MM.1S (cell line): ENCODE measurements around the gene TXLNA.

Source experiments
- DNase-seq: peaks from one replicate; pipeline ENCODE4 v3.0.0-alpha.2; 2015
- H2AFZ ChIP-seq: fragments of 300-600 bp; sonication (generic); 2 replicates; pipeline ENCODE4 v1.6.0; 2016; ENCODE audit warnings: antibody characterized with exemption, low read length
- H3F3A ChIP-seq: fragments of 300-600 bp; sonication (generic); 2 replicates; pipeline ENCODE4 v1.6.1; 2016; ENCODE audit warnings: mild to moderate bottlenecking, antibody characterized with exemption, low read length, moderate library complexity, mixed read lengths; ENCODE audit not compliant: insufficient read depth
- H3K27ac ChIP-seq: fragments of 300-600 bp; sonication (generic); 2 replicates; pipeline ENCODE4 v1.5.1; 2016; ENCODE audit warnings: mild to moderate bottlenecking, low read length
- H3K27me3 ChIP-seq: fragments of 300-600 bp; sonication (generic); replicated peaks from 2 replicates; pipeline ENCODE4 v1.6.0; 2016; ENCODE audit warnings: low read length; ENCODE audit not compliant: insufficient read depth
- H3K36me3 ChIP-seq: fragments of 300-600 bp; sonication (generic); replicated peaks from 2 replicates; pipeline ENCODE4 v1.6.1; 2016; ENCODE audit warnings: mild to moderate bottlenecking, low read length, mixed read lengths; ENCODE audit not compliant: insufficient read depth
- H3K4me1 ChIP-seq: fragments of 300-600 bp; sonication (generic); 2 replicates; pipeline ENCODE4 v1.6.1; 2016; ENCODE audit warnings: low read length, mixed read lengths
- H3K4me2 ChIP-seq: fragments of 300-600 bp; sonication (generic); 2 replicates; pipeline ENCODE4 v1.6.0; 2016; ENCODE audit warnings: low read depth, low read length
- H3K4me3 ChIP-seq: fragments of 300-600 bp; sonication (generic); 2 replicates; pipeline ENCODE4 v1.5.1; 2016; ENCODE audit warnings: low read length, mixed read lengths
- H3K79me2 ChIP-seq: fragments of 300-600 bp; sonication (generic); 2 replicates; pipeline ENCODE4 v1.6.1; 2016; ENCODE audit warnings: mixed run types, low read length, mixed read lengths
- H3K9ac ChIP-seq: fragments of 300-600 bp; sonication (generic); 2 replicates; pipeline ENCODE4 v1.6.1; 2016; ENCODE audit warnings: low read length, mixed read lengths
- H3K9me2 ChIP-seq: fragments of 300-600 bp; sonication (generic); replicated peaks from 2 replicates; pipeline ENCODE4 v1.6.1; 2016; ENCODE audit warnings: mild to moderate bottlenecking, low read length, mixed read lengths; ENCODE audit not compliant: insufficient read depth
- H3K9me3 ChIP-seq: fragments of 300-600 bp; sonication (generic); replicated peaks from 2 replicates; pipeline ENCODE4 v1.6.1; 2016; ENCODE audit warnings: mild to moderate bottlenecking, low read length, mixed read lengths; ENCODE audit not compliant: insufficient read depth
- H4K20me1 ChIP-seq: fragments of 300-600 bp; sonication (generic); 2 replicates; pipeline ENCODE4 v1.6.1; 2016; ENCODE audit warnings: mild to moderate bottlenecking, low read length, moderate library complexity, mixed read lengths; ENCODE audit not compliant: insufficient read depth
- EZH2 ChIP-seq: fragments of 300-600 bp; sonication (generic); optimal IDR thresholded peaks from 2 replicates; pipeline ENCODE3; 2017; ENCODE audit warnings: low read depth, mild to moderate bottlenecking, antibody characterized with exemption, low read length, mixed read lengths
- EZH2phosphoT487 ChIP-seq: fragments of 300-600 bp; sonication (generic); IDR thresholded peaks from 2 replicates; pipeline ENCODE4 v1.6.1; 2018; ENCODE audit warnings: antibody characterized with exemption, low read length
- TF ChIP-seq, protein P1 (sequence below): fragments of 300-600 bp; sonication (generic); IDR thresholded peaks from 2 replicates; pipeline ENCODE4 v1.5.1; 2016; ENCODE audit warnings: antibody characterized with exemption, low read length, mixed read lengths

The TXLNA gene

DNA sequence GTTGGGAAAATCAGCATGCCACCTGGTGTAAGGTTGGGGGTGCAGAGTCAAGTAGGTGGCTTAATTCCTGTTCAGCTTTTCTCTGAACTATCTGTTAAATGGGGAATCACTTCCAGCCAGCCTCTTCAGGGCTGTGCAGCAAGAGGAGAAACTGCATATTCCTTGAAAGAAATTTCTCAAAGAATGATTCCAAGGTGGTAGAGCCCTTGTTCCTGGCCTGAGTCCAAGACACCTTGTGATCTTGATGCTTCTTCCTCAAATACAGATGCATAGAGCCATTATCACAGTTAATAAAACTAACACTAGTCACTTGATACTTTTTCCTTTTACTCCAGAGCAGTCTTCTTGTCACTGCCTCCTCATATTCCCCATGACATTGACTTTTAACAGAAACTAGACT, 5.2 kb downstream of the TXLNA start:
- Histone ChIP-seq H3K79me2 (peaks cover 73% of the 10 kb centered on the region), H3K4me1 (peaks cover 8% of the 10 kb centered on the region; the same call in 1 of the 2 replicates), H3K27ac (no peak overlapping the region), H4K20me1 (no peaks in the 10 kb centered on the region), H2AFZ (no peak overlapping the region), H3K9ac (no peak overlapping the region), H3K36me3 (peaks cover 26% of the 10 kb centered on the region), H3K4me2 (no peak overlapping the region), H3K4me3 (no peak overlapping the region), H3K9me2 (no peaks in the 10 kb centered on the region), H3K27me3 (no peaks in the 10 kb centered on the region), H3K9me3 (no peaks in the 10 kb centered on the region), H3F3A (peaks cover 4% of the 10 kb centered on the region; the same call in 1 of the 2 replicates)
- TF ChIP-seq, protein P1, sequence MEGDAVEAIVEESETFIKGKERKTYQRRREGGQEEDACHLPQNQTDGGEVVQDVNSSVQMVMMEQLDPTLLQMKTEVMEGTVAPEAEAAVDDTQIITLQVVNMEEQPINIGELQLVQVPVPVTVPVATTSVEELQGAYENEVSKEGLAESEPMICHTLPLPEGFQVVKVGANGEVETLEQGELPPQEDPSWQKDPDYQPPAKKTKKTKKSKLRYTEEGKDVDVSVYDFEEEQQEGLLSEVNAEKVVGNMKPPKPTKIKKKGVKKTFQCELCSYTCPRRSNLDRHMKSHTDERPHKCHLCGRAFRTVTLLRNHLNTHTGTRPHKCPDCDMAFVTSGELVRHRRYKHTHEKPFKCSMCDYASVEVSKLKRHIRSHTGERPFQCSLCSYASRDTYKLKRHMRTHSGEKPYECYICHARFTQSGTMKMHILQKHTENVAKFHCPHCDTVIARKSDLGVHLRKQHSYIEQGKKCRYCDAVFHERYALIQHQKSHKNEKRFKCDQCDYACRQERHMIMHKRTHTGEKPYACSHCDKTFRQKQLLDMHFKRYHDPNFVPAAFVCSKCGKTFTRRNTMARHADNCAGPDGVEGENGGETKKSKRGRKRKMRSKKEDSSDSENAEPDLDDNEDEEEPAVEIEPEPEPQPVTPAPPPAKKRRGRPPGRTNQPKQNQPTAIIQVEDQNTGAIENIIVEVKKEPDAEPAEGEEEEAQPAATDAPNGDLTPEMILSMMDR, result no peak
- TF ChIP-seq EZH2 (no peak), EZH2phosphoT487 (no peak)
- DNase-seq, result no peak

DNA sequence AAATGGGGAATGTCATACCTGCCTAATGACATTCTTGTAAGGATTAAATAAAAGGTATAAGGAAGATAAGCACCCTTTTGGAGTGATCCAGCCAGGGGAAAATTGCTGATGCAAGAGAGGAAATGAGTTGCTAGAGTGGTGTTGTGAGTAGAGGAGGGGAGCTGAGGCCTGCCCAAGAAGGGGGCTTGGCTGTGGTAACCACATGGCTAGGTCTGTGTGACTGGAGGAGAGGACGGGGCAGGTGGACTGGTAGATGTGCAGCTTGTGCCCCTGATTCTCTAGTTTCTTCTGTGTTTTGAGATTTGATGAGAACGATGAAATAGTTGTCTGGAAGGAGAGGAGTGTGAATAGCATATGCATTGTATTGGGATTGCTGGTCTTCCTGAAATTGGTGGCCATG, 6.6 kb downstream of the TXLNA start:
- no peaks in the 10 kb centered on the region for H3F3A ChIP-seq
- H3K27ac ChIP-seq, result no peak overlapping the region
- H3K9ac ChIP-seq, result no peak overlapping the region
- H3K4me1 ChIP-seq, result peaks cover 1% of the 10 kb centered on the region; the same call in 1 of the 2 replicates
- no peak overlapping the region for H2AFZ ChIP-seq
- H3K36me3 ChIP-seq, result peaks cover 24% of the 10 kb centered on the region
- H3K9me2 ChIP-seq, result no peaks in the 10 kb centered on the region
- no peak for DNase-seq
- no peak overlapping the region for H3K4me2 ChIP-seq
- H3K79me2 ChIP-seq, result peaks cover 60% of the 10 kb centered on the region
- H3K4me3 ChIP-seq, result no peak overlapping the region
- H3K27me3 ChIP-seq, result no peaks in the 10 kb centered on the region
- no peak for TF ChIP-seq EZH2phosphoT487
- TF ChIP-seq EZH2, result no peak
- TF ChIP-seq, protein P1, result no peak
- no peaks in the 10 kb centered on the region for H3K9me3 ChIP-seq
- H4K20me1 ChIP-seq, result no peaks in the 10 kb centered on the region

DNA sequence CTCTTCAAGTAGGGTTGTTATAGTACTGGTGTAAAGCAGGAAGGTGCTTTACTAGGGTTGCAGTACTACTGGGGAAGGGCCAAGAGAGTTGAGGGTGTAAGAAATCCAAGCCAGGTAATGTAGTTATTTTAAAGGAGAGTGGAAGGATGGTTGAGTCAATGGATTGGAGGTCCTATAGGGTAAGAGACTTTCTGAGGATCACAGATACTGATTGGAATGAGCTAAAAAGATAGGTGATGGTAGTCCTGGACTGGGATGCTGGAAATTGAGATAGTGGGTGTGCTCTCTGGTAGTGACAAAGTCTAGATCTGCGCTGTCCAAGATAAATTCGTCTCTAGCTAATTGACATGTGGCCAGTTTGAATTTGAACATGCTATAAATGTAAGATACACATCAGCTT, 7.0 kb downstream of the TXLNA start:
- H3K27me3 ChIP-seq, result no peaks in the 10 kb centered on the region
- TF ChIP-seq EZH2phosphoT487 (no peak), EZH2 (no peak)
- TF ChIP-seq, protein P1, result no peak
- no peaks in the 10 kb centered on the region for H3K9me2 ChIP-seq
- no peak for DNase-seq
- no peaks in the 10 kb centered on the region for H3K4me1 ChIP-seq
- peaks cover 26% of the 10 kb centered on the region for H3K36me3 ChIP-seq
- no peaks in the 10 kb centered on the region for H3F3A ChIP-seq
- no peaks in the 10 kb centered on the region for H3K9me3 ChIP-seq
- no peak overlapping the region for H3K9ac ChIP-seq
- H2AFZ ChIP-seq, result no peak overlapping the region
- H4K20me1 ChIP-seq, result no peaks in the 10 kb centered on the region
- H3K79me2 ChIP-seq, result peaks cover 60% of the 10 kb centered on the region
- H3K4me3 ChIP-seq, result no peak overlapping the region
- H3K4me2 ChIP-seq, result no peak overlapping the region
- H3K27ac ChIP-seq, result no peak overlapping the region
